NCI-H2196 (cell line): ENCODE data around the gene CARS2.
"Not testable (repeated sequence)": the region's sequence is repeated elsewhere in the genome, so short reads cannot be mapped to it uniquely, and the experiment has no call there.

Source experiments
- DNase-seq: peaks from one replicate; lab custom pipeline; 2025; ENCODE audit not compliant: unreplicated experiment; lab: John Stamatoyannopoulos, UW

Gene CARS2

DNA sequence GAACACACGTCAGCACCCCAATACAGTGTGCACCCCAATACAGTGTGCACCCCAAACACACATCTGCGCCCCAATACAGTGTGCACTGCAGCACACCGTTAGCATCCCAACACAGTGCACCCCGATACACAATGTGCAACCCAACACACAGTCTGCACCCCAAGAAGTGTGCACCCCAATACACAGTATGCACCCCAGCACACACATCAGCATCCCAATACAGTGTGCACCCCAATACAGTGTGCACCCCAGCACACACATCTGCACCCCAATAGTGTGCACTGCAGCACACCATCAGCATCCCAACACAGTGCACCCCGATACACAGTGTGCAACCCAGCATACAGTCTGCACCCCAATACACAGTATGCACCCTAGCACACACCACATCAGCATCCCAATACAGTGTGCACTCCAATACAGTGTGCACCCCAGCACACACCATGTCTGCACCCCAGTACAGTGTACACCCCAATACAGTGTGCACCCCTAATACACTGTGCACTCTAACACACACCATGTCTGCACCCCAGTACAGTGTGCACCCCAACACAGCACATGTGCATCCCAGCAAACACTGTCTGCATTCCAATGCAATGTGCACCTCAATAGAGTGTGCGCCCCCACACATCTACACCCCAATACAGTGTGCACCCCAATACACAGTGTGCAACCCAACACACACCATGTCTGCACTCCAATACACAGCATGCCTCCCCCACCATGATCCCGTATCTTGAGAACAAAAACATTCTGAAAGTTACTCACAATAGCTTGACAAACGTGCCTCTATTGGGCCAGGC is 855 bp upstream of the CARS2 start:
- DNase-seq, result no peak

DNA sequence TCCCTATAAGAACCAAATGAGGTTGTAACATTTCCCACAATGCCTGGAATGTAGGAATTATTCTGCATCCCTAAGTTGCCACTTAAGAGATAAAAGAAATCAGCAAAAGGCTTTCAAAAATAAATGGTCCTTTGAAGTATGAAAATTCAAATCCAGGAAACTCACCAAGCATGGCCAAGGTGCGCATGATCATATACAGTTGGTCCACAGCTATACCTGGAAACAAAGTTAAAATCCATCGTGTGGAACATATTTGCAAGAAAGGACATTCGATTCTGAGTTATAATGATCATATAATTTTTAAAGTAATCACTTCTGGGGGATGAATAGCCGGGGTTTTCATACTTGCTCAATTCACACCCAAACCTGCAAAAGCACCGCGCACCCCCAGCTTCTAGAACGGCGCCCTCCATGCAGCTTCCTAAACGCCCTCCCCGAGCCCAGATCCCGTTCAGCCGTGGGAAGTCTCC is 525 bp downstream of the CARS2 start:
- DNase-seq, result no peak

DNA sequence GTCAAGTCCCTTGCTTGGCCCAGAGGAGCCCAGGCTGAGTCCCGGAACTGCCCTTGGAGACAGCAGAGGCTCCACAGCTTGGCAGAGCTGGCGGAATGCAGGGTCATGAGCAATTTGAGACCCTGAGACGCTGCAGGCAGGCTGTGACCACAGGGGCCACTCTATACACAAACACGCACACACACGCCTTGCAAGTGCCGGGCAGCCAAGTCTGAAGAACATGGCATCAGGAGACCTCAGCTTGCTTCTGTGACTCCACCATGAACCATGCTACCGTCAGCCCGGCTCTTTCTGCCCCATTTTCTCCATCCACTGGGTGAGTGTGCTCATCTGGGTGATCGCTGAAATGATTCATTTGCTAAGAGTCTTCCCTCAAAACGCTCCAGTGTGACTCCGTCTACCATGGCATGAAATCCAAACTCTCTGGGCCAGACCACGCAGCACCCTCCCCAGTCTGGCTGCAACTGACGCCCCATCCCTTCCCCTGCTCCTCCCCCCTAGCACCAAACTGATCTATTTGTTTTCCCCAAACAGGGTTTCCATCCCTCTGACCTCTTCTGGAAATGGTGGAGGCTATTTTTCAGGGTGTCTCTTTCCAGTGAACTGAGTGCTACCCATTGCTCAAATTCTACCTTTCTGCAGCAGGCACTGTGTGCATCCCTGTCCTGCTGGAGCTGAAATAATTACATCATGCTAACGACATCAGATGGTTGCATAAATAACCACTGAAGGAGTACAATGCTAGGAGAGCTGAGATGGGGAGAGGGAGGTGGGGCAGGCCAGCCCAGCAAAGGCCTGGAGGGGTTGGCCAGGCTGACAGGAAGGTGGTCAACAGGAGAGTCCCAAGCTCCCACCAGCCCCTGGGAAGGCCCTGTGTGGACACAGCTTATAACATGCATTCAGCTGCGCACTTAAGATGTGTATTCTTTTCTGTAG is 3.1 kb downstream of the CARS2 start:
- DNase-seq, result no peak

DNA sequence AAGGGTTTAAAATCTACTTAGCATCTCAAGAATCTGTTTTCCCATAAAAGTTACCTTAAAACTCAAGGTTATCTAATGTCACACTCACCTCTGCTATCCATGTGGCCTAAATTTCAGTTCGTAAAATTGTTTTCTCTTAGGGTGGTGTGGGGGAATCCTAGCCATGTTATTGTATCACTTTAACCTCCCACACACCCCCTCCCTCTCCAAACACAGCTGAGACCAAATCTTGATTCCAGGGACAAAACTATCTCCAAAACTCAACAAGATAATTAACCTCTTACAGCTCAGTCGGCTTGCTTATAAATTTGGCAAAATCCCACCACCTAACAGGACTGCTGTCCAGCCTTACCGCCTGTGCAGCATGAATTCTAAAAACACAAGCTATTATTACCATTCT is 3.8 kb downstream of the CARS2 start:
- DNase-seq, result no peak

DNA sequence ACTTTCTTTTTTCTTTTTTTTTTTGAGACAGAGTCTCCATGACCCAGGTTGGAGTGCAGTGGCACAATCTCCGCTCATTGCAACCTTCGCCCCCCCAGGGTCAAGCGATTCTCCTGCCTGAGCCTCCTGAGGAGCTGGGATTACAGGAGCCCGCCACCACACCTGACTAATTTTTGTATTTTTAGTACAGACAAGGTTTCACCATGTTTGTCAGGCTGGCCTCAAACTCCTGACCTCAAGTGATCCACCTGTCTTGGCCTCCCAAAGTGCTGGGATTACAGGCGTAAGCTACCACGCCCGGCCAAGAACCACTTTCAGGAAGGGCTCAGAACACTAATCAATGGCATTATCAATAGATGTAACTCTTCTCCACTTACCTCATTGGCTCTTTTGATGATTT is 4.9 kb downstream of the CARS2 start:
- not testable (repeated sequence) for DNase-seq

DNA sequence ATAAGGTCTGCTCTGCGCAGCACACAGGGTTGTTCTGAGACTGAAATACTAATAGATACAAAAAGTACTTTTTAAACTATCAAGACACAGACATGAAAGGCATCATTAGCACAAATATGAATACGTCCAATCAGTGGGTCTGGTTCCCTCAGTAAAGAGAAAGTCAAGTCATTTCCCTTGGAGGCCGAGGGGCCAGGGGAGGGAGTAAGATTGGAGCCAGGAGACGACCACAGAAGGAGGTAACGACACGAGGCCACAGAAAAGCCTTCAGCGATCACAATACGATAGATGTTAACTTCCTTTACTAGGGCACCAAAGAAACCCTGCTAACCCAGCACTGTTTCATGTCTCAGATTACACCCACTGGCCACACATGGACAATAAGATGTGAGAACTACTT is 5.3 kb downstream of the CARS2 start:
- DNase-seq, result no peak

DNA sequence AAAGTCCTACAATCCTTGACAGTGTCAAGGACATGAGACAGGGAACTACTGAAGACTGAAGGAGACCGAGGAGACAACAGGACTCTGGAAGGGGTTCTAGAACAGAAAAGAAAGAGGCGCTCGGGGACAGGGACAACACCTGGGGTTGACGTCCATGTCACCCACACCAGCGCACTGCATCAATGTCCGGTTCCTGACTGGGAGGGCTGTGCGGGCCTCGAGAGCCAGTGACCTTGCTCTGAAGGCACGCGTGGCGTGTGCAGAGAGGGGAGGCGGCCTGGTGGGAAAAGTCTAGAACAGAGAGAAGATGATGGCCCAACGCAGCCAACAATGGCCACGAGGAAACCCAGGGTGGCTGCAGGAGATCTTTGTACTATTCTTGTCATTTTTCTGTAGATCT is 5.7 kb downstream of the CARS2 start:
- no peak for DNase-seq

DNA sequence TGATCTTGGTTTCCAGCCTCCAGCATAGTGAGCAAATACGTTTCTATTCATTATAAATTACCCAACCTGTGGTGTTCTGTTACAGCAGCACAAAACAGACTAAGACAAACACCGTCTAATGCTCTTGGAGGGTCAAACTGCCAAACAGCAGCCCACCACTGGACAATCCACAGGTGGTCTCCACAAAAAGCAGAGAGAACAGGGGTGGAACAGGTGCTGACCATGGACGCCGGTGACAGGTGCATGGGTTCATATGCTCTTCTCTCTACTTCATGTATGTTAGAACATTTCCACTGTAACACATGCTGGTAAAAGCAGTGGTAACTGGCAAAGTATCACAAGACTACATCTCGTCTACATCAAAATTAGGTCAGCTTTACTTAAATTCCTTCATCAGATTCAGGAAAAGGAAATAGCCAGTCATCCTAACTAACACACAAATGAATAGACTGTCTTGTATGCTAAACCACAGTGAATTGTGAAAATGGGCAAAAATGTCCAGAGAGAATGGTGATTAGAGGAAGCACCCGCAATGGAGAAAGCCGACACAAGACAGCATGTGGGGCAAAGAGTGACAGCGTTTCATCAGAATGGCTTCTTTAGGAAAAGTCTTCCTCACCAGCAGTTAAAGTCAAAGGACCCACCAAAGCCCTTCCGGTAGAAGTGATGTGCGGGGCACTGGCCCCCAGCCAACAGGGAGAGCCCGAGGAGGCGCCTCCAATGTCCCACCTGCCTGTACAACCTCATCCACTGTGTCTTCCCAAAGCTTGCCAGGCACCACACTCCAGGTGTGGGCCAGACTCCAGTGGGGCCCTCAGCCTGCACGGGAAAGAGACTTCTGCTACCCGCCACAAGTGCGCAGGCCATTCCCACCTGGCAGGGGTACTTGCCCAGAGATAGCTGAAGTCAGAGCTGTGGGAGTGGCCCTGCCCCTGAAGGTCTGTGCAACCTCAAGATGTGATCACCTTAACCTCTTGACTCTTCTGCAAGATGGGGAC is 6.5 kb downstream of the CARS2 start:
- no peak for DNase-seq

DNA sequence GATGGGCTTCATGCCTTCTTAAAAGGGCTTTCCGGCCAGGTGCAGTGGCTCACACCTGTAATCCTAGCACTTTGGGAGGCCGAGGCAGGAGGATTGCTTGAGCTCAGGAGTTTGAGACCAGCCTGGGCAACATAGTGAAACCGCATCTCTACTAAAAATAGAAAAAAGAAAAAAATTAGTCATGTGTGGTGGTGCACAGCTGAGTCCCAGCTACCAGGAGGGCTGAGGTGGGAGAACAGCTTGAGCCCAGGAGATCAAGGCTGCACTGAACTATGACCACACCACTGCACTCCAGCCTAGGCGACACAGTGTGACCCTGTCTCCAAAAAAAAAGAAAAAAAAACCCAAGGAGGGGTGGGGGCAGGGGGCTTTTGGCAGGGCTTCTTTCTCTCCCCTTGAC is 7.2 kb downstream of the CARS2 start:
- DNase-seq, result no peak

DNA sequence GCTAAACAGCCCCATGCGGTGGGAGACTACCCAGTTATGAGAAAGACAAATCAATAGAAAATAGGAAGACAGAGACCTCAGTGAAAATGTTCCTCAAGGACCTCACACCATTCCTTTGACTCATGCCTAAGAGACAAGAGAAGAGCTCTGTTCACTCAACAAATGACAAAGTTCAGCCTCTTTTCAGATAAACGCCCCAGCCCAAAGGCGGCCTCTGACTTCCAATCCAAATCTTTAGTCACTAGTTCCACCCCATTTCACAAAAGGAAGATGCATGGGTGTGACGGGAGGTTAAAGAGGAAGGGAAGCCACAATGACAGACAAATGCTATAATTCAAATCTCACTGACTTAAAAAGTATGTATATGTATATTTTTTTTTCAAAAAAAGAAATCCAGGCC is 8.1 kb downstream of the CARS2 start:
- no peak for DNase-seq

DNA sequence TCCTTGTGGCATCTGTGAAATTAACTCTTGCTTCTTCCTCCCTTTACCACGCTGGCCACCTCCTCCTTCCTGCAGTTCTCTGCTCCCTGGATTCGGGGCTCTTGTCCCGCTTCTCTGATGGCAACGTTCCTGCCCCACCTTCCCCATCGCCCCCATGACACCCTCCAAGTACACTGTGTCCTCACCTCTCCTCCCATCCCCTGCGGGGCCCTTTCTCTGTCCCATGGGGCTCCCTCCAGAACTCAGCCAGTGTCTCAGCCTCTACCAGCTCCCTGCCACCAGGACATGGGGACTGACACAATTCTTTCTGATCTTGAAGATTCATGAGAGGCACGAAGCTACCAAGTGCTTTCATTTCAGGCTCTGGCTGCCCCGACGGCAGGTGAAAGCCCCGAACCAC is 9.1 kb downstream of the CARS2 start:
- no peak for DNase-seq

DNA sequence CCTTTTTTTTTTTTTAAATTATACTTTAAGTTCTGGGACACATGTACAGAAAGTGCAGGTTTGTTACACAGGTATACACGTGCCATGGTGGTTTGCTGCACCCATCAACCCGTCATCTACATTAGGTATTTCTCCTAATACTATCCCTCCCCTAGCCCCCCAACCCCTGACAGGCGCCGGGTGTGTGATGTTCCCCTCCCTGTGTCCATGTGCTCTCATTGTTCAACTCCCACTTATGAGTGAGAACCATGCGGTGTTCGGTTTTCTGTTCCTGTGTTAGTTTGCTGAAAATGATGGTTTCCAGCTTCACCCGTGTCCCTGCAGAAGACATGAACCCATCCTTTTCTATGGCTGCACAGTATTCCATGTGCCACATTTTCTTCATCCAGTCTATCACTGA is 10.1 kb downstream of the CARS2 start:
- not testable (repeated sequence) for DNase-seq

DNA sequence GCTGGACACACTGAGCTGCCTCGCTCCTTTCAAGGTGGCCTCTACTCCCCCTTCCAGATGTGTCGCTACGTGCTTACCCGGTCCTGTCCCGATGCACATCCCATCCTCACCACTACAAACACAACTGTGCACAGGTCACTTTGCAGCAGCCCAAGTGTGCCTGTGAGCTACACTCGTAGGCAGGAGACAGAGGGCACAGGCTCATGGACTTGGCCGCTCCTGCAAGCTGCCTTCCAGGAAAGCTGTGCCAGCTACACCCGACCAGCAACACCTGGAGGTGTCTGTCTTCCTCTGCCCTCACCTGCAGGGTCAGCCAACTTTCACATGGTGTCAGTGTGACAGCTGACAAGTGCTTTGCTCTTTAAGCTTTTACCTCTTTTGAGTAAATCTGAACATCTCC is 15.4 kb downstream of the CARS2 start:
- DNase-seq, result no peak

DNA sequence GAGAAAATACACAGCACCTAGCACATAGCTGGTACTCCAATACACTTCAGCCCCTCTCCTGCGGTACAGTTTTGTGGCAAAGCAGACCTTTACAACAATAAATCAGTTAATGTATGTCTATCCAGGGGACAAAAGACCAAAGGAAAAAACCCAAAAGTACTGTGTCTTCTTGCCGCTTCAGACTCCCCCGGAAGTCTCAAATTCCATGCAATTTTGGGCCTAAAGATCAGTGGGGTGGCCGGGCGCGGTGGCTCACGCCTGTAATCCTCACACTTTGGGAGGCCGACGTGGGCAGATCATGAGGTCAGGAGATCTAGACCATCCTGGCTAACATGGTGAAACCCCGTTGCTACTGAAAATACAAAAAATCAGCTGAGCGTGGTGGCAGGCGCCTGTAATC is 16.2 kb downstream of the CARS2 start:
- DNase-seq, result no peak

DNA sequence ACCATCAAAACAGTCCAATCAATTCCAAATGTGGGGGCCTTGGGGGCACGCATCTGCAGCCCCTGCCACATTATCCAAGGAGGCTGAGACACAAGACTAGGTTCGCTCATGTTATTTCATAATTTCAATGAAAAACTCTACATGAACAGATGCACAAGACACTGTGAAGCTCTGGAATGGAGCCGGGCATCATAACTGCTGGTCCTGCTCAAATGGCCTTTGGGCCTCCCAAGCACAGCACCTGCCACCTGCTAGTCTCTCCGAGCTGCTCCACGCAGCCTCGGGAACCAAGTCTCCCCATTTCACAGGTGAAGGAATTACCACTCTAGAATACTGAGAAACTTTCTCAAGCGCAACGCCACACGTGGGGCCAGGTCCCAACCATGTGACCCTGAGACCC is 16.9 kb downstream of the CARS2 start:
- DNase-seq, result no peak

DNA sequence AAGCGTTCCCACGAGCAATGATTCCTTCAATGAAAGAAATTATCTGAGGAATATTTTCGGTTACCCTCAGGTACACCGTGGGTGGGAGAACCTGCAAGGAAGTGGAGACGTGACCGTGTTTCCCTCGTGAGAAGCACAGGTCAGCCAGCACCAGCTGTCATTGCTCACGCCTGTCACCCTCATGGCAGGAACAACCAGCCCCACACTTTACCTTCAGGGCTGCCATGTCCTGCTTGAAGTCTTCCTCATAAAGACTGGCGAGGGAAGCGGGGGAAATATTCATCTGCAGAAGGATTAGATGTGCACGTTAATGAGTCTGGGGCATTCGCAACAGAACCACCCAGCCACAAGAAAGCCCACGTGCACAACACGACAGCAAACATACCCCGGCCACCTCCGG is 18.2 kb downstream of the CARS2 start:
- DNase-seq, result no peak

DNA sequence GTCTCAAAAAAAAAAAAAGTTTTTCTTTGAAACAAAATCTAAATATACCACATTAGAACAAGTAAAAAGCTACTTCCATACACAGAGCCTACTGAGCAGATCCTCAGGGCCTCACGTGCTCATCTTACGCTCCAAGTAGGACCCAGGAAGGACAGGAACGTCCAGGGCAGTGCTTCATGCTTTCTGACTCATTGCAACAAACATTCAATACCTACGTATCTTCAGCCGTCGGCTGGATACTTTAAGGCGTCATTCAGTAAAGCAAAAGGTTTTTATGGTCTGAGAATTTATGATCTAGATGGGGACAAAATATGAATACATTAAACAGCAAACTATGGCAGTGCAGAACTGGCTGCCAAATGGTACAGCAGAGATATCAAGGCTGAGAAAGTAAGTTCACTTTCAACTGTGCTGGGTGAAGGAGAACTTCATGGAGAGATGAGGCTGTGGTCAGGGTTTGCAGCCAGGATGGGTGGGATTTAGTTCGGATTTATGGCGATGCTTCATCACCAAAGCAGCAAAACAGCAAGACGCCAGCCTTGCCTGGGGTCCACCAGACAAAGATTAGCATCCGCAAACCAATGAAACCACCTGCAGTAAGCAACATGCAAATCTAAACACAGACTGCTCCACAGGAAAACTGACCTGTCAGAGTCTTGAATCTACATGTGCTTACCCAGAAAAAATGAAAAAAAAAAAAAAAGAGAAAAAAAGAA is 20.5 kb downstream of the CARS2 start:
- no peak for DNase-seq

DNA sequence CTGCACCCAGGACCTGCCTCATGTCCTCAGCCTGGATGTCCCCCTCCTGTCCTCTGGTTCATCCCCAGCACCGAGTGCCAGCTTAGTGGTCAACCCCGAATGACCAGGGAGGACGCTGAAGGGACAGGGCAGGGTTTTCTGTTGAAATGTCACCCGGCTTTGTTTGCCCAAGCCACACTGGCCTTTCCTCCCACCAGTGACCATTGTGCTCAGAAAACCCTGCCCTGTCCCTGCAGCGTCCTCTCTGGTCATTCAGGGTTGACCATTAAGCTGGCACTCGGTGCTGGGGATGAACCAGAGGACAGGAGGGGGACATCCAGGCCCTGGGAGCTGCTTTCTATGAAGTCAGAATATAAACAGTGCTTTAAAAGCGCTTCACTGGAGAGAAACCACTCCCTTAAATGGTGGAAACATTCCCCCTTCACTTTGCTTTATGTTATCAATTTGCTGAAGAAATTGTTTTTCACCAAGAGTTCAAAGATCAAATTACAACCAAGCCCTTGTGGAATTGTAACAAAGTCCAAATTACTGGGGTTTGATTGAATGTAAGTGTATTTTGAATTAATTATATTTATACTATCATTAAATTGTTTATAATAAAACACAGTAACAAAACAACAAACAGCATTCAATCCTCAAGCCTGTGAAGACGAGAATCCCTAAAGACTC is 21.4 kb downstream of the CARS2 start:
- no peak for DNase-seq

DNA sequence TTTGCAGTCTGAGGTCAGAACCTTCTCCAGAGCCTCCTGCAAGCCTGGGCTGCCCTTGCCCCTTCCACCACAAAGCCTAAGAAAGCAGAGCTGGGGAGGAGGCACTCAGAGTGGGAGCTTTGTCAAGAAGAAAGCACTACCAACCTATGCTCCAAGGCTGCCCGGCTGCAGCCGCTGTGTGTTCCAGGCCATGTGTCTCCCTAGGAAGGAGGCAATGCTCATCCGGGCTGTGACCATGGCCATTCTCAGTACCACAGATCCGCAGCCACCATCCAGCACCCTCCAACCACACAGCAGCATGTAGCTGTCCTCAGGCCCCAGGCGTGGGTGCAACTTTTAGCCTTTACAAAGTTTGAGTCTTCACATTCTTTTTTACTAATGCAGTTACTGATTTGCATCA is 22.0 kb downstream of the CARS2 start:
- DNase-seq, result no peak
